ENCODE measurements around the gene GALNT10.

Gene GALNT10

GRCh38 chr5:154380263-154380662 lies 189.7 kb downstream of the GALNT10 start:
- no peak for DNase-seq (ENCODE audit: low spot score)

GRCh38 chr5:154384480-154385235 lies 194.1 kb downstream of the GALNT10 start:
- DNase-seq (ENCODE audit: low spot score), result no peak

- DNase-seq (ENCODE audit: low spot score), result no peak
These were observed 194.6 kb downstream of the GALNT10 start for GRCh38 chr5:154385236-154385512.

- DNase-seq (ENCODE audit: low spot score), result no peak
These were observed 196.6 kb downstream of the GALNT10 start for GRCh38 chr5:154386952-154387629.

GRCh38 chr5:154388842-154389241 lies 198.3 kb downstream of the GALNT10 start:
- DNase-seq (ENCODE audit: low spot score), result no peak

- DNase-seq (ENCODE audit: low spot score), result no peak
These were observed 199.6 kb downstream of the GALNT10 start for GRCh38 chr5:154390096-154390495.

GRCh38 chr5:154390746-154391359 lies 200.3 kb downstream of the GALNT10 start:
- DNase-seq (ENCODE audit: low spot score), result no peak

- DNase-seq (ENCODE audit: low spot score), result no peak
These were observed 201.3 kb downstream of the GALNT10 start for GRCh38 chr5:154391788-154392187.

GRCh38 chr5:154393850-154394249 lies 203.3 kb downstream of the GALNT10 start:
- DNase-seq (ENCODE audit: low spot score), result no peak

GRCh38 chr5:154394307-154394706 lies 203.8 kb downstream of the GALNT10 start:
- DNase-seq (ENCODE audit: low spot score), result no peak

GRCh38 chr5:154395407-154396106 lies 205.0 kb downstream of the GALNT10 start:
- DNase-seq (ENCODE audit: low spot score), result no peak

- no peak for DNase-seq (ENCODE audit: low spot score)
These were observed 205.6 kb downstream of the GALNT10 start for GRCh38 chr5:154396128-154396527.

- no peak for DNase-seq (ENCODE audit: low spot score)
These were observed 207.3 kb downstream of the GALNT10 start for GRCh38 chr5:154397652-154398406.

- DNase-seq (ENCODE audit: low spot score), result no peak
These were observed 210.1 kb downstream of the GALNT10 start for GRCh38 chr5:154400678-154401077.

GRCh38 chr5:154401355-154401754 lies 210.8 kb downstream of the GALNT10 start:
- DNase-seq (ENCODE audit: low spot score), result no peak

- DNase-seq (ENCODE audit: low spot score), result no peak
These were observed 211.4 kb downstream of the GALNT10 start for GRCh38 chr5:154401931-154402330.

GRCh38 chr5:154402611-154403010 lies 212.1 kb downstream of the GALNT10 start:
- no peak for DNase-seq (ENCODE audit: low spot score)

GRCh38 chr5:154403234-154403633 lies 212.7 kb downstream of the GALNT10 start:
- DNase-seq (ENCODE audit: low spot score), result no peak

- no peak for DNase-seq (ENCODE audit: low spot score)
These were observed 213.3 kb downstream of the GALNT10 start for GRCh38 chr5:154403776-154404387.

- DNase-seq (ENCODE audit: low spot score), result peak; percentile 83
These were observed 214.7 kb downstream of the GALNT10 start for GRCh38 chr5:154405078-154405792.

- no peak for DNase-seq (ENCODE audit: low spot score)
These were observed 215.7 kb downstream of the GALNT10 start for GRCh38 chr5:154406231-154406630.
